BLaER1 treated with 17β-estradiol and CSF1 and Interleukin-3, amounts not matched to agents 10 nM and 100 nM (cell line): ENCODE results near the gene RXFP2.

Experiments
- H3K27ac ChIP-seq, 11 experiments: shearing (Covaris generic); formaldehyde crosslinking; 2 replicates each; pipeline ENCODE4 v1.8.1; 2022
- H3K27me3 ChIP-seq, 11 experiments: shearing (Covaris generic); formaldehyde crosslinking; 2 replicates each; pipeline ENCODE4 v1.8.1; 2022
- H3K36me3 ChIP-seq, 11 experiments: shearing (Covaris generic); formaldehyde crosslinking; 2 replicates each; pipeline ENCODE4 v1.8.1; 2022
- H3K4me1 ChIP-seq, 10 experiments: shearing (Covaris generic); formaldehyde crosslinking; 2 replicates each; pipeline ENCODE4 v1.8.1; 2022
- H3K4me2 ChIP-seq, 11 experiments: shearing (Covaris generic); formaldehyde crosslinking; 2 replicates each; pipeline ENCODE4 v1.8.1; 2022
- H3K4me3 ChIP-seq, 10 experiments: shearing (Covaris generic); formaldehyde crosslinking; 2 replicates each; pipeline ENCODE4 v1.8.1; 2022
- H3K9ac ChIP-seq, 11 experiments: shearing (Covaris generic); formaldehyde crosslinking; 2 replicates each; pipeline ENCODE4 v1.8.1; 2022
- H3K9me3 ChIP-seq, 11 experiments: shearing (Covaris generic); formaldehyde crosslinking; replicated peaks in 1 of 11; 2 replicates each; pipeline ENCODE4 v1.8.1; 2022
- H4K20me1 ChIP-seq, 11 experiments: shearing (Covaris generic); formaldehyde crosslinking; 2 replicates each; pipeline ENCODE4 v1.8.1; 2022
- Cebpa-rat ChIP-seq, 11 experiments: shearing (Covaris generic); IDR thresholded peaks; 2 replicates each; pipeline ENCODE4 v1.8.1; 2022

Gene RXFP2, protein sequence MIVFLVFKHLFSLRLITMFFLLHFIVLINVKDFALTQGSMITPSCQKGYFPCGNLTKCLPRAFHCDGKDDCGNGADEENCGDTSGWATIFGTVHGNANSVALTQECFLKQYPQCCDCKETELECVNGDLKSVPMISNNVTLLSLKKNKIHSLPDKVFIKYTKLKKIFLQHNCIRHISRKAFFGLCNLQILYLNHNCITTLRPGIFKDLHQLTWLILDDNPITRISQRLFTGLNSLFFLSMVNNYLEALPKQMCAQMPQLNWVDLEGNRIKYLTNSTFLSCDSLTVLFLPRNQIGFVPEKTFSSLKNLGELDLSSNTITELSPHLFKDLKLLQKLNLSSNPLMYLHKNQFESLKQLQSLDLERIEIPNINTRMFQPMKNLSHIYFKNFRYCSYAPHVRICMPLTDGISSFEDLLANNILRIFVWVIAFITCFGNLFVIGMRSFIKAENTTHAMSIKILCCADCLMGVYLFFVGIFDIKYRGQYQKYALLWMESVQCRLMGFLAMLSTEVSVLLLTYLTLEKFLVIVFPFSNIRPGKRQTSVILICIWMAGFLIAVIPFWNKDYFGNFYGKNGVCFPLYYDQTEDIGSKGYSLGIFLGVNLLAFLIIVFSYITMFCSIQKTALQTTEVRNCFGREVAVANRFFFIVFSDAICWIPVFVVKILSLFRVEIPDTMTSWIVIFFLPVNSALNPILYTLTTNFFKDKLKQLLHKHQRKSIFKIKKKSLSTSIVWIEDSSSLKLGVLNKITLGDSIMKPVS

DNA sequence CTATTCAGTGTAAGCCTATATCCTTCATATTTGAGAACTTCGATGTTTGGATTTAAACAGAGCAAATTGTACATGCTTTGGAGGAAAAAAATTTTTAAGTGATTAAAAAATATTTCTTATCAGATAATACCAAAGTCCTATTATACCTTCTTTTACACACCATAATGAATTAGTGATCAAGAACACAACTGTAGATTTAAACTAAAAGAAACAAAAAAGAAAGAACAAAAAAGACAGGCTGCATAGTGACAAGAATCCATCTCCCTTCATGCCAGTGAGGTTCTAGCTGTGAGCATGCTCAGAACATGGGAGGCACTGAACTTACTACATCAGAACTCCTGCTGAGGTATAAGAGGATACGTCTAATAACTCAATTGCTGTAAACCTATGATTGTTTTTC lies at the start of gene RXFP2:
TSS of gene RXFP2 (plus strand) at position 301 of the 400 bp plus-strand sequence. CDS start at position 388, 87 bp downstream.
- H4K20me1 ChIP-seq = no peaks in the 10 kb centered on the region
- H3K36me3 ChIP-seq = no peaks in the 10 kb centered on the region
- no peaks in the 10 kb centered on the region for H3K9me3 ChIP-seq
- H3K27ac ChIP-seq = no peak within 1 kb of the TSS
- H3K27me3 ChIP-seq = no peaks in the 10 kb centered on the region
- H3K4me3 ChIP-seq = no peak within 1 kb of the TSS
- H3K9ac ChIP-seq = no peak within 1 kb of the TSS
- H3K4me2 ChIP-seq = no peak within 1 kb of the TSS
- no peaks in the 10 kb centered on the region for H3K4me1 ChIP-seq
- no peak for TF ChIP-seq Cebpa-rat (IDR thresholded peaks at IDR 0.05)

DNA sequence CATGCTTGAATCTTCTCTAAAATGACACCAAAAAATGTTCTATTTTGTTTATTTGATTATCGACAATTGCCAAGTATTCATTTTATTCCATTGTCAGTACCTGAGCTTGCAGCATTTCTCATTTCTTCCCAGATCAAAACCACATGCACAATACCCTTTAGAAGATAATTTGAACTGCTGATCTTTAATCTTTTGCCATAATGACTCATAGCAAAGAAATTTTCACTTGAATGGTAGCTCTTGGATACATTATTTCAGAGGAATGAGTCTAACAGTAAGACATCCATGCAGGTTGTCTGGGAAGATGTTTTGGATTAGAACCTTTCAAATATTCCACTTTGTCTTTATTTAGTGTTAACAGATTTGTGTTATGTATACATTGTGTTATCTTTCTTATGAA lies 42.0 kb upstream of the RXFP2 start:
- H3K4me3 ChIP-seq = no peak overlapping the region
- no peaks in the 10 kb centered on the region for H4K20me1 ChIP-seq
- H3K4me1 ChIP-seq = no peaks in the 10 kb centered on the region
- H3K36me3 ChIP-seq = no peaks in the 10 kb centered on the region
- no peak overlapping the region for H3K27ac ChIP-seq
- peaks cover 11 to 26% (median 17%) of the 10 kb centered on the region in 11 experiments; a peak in 20 of 22 replicates for H3K9me3 ChIP-seq
- no peak overlapping the region for H3K4me2 ChIP-seq
- H3K27me3 ChIP-seq = no peaks in the 10 kb centered on the region
- no peak overlapping the region for H3K9ac ChIP-seq
- no peak for TF ChIP-seq Cebpa-rat (IDR thresholded peaks at IDR 0.05)

DNA sequence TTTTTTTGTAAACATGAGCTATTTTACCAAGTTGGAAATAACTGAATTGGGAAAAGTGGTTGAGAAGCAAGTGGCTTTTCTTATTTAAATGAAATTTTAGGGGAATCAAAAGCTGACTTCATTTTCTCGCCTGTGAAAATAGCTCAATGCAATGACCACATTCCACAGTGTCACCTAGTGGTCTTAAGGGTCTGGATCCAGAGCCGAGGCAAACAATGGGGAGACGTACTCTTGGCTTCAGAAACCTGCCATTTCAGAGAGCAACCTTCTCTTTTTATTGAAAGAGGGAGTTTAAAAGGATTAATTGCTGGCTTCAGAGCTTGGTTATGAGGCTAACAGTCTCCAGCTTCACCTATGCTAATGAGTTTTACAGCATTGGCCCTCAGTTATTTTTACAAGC lies 39.7 kb upstream of the RXFP2 start:
- Histone ChIP-seq H3K4me3 (no peak overlapping the region), H3K4me2 (no peak overlapping the region), H4K20me1 (no peaks in the 10 kb centered on the region), H3K4me1 (no peaks in the 10 kb centered on the region), H3K27me3 (no peaks in the 10 kb centered on the region), H3K36me3 (no peaks in the 10 kb centered on the region), H3K27ac (no peak overlapping the region), H3K9ac (no peak overlapping the region), H3K9me3 (peaks cover 9 to 14% (median 11%) of the 10 kb centered on the region in 11 experiments; a peak in 20 of 22 replicates)
- TF ChIP-seq Cebpa-rat (IDR thresholded peaks at IDR 0.05) = no peak

DNA sequence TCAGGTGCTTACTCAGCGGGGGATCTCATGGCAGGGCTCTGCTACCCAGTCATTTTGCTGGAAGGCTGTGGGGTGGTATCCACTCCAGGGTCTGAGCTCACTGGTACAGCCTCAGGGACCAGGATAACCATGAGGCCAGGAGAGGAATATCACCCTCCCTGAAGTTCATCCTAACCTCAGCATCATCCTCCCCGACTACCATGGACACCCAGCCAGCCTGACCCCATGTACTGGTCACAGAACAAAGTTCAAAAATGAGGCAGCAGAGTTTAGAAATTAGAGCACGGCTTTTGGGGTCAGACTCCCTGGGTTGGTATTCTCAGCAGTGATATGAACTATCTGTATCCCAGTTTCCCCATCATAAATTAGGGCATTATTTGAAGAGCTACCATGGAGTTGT lies 35.5 kb upstream of the RXFP2 start:
- Histone ChIP-seq H3K27ac (no peak overlapping the region), H3K4me1 (no peaks in the 10 kb centered on the region), H3K9me3 (no peaks in the 10 kb centered on the region), H3K27me3 (no peaks in the 10 kb centered on the region), H4K20me1 (no peaks in the 10 kb centered on the region), H3K4me3 (no peak overlapping the region), H3K4me2 (no peak overlapping the region), H3K9ac (no peak overlapping the region), H3K36me3 (no peaks in the 10 kb centered on the region)
- TF ChIP-seq Cebpa-rat (IDR thresholded peaks at IDR 0.05) = no peak

DNA sequence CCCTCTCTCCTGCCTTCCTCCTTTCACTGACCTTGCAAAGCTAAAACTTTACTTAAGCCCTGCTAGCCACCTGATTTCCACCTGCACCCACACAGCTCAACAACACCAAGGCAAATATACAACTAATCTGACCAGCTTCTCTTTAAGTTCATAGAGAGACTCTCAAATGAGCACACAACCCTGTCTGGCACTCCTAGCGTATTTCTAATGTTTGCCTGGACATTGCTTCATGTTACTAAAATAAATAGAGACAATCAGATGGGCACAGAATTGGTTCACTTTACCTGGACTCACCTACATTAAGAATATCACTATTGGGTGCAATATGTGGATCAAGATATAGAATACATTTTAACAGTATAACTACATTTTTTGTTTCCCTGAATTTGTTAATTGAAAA lies 33.2 kb upstream of the RXFP2 start:
- no peaks in the 10 kb centered on the region for H3K27me3 ChIP-seq
- TF ChIP-seq Cebpa-rat (IDR thresholded peaks at IDR 0.05) = no peak
- H3K4me1 ChIP-seq = peaks cover 0 to 13% (median 0%) of the 10 kb centered on the region in 10 experiments; a peak in 2 of 20 replicates
- no peaks in the 10 kb centered on the region for H3K9me3 ChIP-seq
- no peak overlapping the region for H3K27ac ChIP-seq
- no peaks in the 10 kb centered on the region for H4K20me1 ChIP-seq
- no peak overlapping the region for H3K4me2 ChIP-seq
- no peaks in the 10 kb centered on the region for H3K36me3 ChIP-seq
- H3K4me3 ChIP-seq = no peak overlapping the region
- no peak overlapping the region for H3K9ac ChIP-seq

DNA sequence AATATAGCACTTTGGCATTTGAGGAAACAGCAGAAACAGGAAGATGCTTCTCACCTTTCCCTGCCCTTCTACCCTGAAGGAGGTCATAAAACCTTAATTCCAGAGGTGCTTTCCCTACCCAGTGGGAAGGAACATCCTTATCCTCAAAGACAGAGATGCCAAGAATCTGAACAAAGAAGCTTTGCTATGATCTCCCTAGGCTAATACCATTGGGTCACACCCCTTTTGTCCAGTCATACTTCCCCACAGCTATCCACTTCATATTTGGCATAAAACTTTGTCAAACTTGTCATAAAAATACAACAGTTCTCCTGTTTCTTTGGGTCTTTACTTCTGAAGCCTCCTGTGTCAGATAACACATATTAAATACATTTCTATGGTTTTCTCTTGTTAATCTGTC lies 21.7 kb upstream of the RXFP2 start:
- Histone ChIP-seq H3K27ac (no peak overlapping the region), H3K27me3 (no peaks in the 10 kb centered on the region), H3K36me3 (no peaks in the 10 kb centered on the region), H3K4me1 (no peaks in the 10 kb centered on the region), H3K9me3 (no peaks in the 10 kb centered on the region), H3K4me3 (no peak overlapping the region), H3K4me2 (no peak overlapping the region), H4K20me1 (no peaks in the 10 kb centered on the region), H3K9ac (no peak overlapping the region)
- TF ChIP-seq Cebpa-rat (IDR thresholded peaks at IDR 0.05) = no peak

DNA sequence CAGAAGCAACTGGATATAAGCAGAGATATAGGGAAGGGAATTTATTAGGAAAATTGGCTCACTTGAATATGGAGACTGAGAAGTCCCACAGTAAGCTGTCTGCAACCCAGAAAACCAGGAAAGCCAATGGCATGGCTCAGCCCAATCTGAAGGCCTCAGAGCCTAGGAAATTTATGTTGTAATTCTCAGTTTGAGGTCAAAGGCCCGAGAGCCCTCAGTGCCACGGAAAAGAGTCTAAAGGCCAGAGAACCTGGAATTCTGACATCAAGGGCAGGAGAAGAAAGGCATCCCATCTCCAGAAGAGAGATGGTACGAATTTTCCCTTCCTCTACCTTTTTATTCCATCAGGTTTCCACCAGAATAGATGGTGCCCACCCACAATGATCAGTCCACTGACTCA lies 20.1 kb upstream of the RXFP2 start:
- no peak for TF ChIP-seq Cebpa-rat (IDR thresholded peaks at IDR 0.05)
- Histone ChIP-seq H3K4me2 (no peak overlapping the region), H4K20me1 (no peaks in the 10 kb centered on the region), H3K27ac (no peak overlapping the region), H3K9me3 (no peaks in the 10 kb centered on the region), H3K9ac (no peak overlapping the region), H3K4me3 (no peak overlapping the region), H3K27me3 (no peaks in the 10 kb centered on the region), H3K4me1 (no peaks in the 10 kb centered on the region), H3K36me3 (no peaks in the 10 kb centered on the region)

DNA sequence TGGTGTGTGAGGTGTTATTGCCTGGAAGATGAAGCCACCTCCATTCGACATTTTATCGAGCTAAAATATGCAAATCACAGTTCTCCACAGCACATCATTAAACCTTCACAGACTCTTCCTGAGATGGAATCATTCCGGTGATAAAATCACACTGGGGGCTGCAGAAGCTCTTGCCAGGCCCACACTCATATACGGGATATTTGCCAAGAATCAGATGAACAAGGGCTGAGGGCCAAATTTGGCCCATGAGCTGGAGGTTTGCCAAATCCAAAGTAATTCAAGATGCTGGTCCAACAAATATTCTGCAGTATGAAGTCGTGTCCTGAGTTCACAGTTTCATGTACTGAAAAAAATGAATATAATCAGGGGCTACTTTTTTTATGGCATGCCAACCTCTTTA lies 16.7 kb upstream of the RXFP2 start:
- Histone ChIP-seq H3K27ac (no peak overlapping the region), H3K9ac (no peak overlapping the region), H3K4me3 (no peak overlapping the region), H3K4me1 (no peaks in the 10 kb centered on the region), H3K4me2 (no peak overlapping the region), H4K20me1 (no peaks in the 10 kb centered on the region), H3K36me3 (no peaks in the 10 kb centered on the region), H3K9me3 (peaks cover 0 to 3% (median 0%) of the 10 kb centered on the region in 11 experiments; a peak in 1 of 22 replicates), H3K27me3 (no peaks in the 10 kb centered on the region)
- no peak for TF ChIP-seq Cebpa-rat (IDR thresholded peaks at IDR 0.05)

DNA sequence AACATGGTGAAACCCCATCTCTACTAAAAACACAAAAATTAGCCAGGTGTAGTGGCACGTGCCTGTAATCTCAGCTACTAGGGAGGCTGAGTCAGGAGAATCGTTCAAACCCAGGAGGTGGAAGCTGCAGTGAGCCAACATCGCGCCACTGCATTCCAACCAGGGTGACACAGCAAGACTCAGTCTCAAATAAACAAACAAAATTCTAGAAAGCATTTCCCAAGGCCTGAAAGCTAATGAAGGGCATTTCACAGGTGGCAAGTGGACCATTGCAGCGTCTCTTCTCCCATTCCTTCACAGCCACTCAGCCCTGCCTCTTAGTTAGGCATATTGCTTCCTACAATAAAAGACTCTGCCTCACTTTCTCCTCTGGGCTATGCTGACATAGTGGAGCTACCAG lies 13.5 kb upstream of the RXFP2 start:
- H3K27me3 ChIP-seq = no peaks in the 10 kb centered on the region
- H3K36me3 ChIP-seq = no peaks in the 10 kb centered on the region

More for the DNA sequence above, 13.5 kb upstream of the RXFP2 start:
- no peak overlapping the region for H3K4me3 ChIP-seq
- TF ChIP-seq Cebpa-rat (IDR thresholded peaks at IDR 0.05) = no peak
- H4K20me1 ChIP-seq = no peaks in the 10 kb centered on the region
- peaks cover 0 to 3% (median 0%) of the 10 kb centered on the region in 11 experiments; a peak in 1 of 22 replicates for H3K9me3 ChIP-seq
- H3K27ac ChIP-seq = no peak overlapping the region
- H3K9ac ChIP-seq = no peak overlapping the region
- no peak overlapping the region for H3K4me2 ChIP-seq
- no peaks in the 10 kb centered on the region for H3K4me1 ChIP-seq
